Thyroid gland (tissue), 4 donors: ENCODE measurements around the gene BCAS3. TPM values are rescaled to one million over a fixed set of nuclear protein-coding genes. Genes with fewer than 3 reads are reported as not detected.

ENCODE experiments used
- DNase-seq, 2 donors: peaks; one replicate each; pipeline ENCODE4 v3.0.0-alpha.2; 2019
- H3K27ac ChIP-seq, 3 donors: fragments of 200-600 bp; sonication (generic); 1 replicate in 2 of 3; 2 replicates in 1 of 3; pipeline ENCODE4 v1.5.1; 2016 to 2019; ENCODE audit warnings: mild to moderate bottlenecking in 1 of 3, moderate library complexity in 1 of 3
- H3K27me3 ChIP-seq: fragments of 200-600 bp; sonication (generic); one replicate; pipeline ENCODE4 v1.5.1; 2019
- H3K36me3 ChIP-seq, 2 donors: fragments of 200-600 bp; sonication (generic); one replicate each; pipeline ENCODE4 v1.5.1; 2016 to 2019
- H3K4me1 ChIP-seq, 2 donors: fragments of 200-600 bp; sonication (generic); one replicate each; pipeline ENCODE4 v1.5.1; 2017 to 2019
- H3K4me3 ChIP-seq, 3 donors: fragments of 200-600 bp; sonication (generic); replicated peaks in 1 of 3; 1 replicate in 2 of 3; 2 replicates in 1 of 3; pipeline ENCODE4 v1.5.1; 2016; ENCODE audit warnings: mild to moderate bottlenecking in 1 of 3
- H3K9me3 ChIP-seq: fragments of 200-600 bp; sonication (generic); one replicate; pipeline ENCODE4 v1.5.1; 2017
- CTCF ChIP-seq, 6 experiments: fragments of 200-600 bp in 3 of 6; fragments of 450-650 bp in 3 of 6; sonication (generic) in 3 of 6; IDR thresholded peaks; one replicate each; pipeline ENCODE4 v1.5.1; 2016 to 2019; ENCODE audit warnings: antibody characterized with exemption in 6 of 6, mild to moderate bottlenecking in 2 of 6, inconsistent platforms in 1 of 6, moderate library complexity in 1 of 6
- POLR2A ChIP-seq, 2 donors: fragments of 450-650 bp; IDR thresholded peaks; one replicate each; pipeline ENCODE4 v1.6.1; 2017; ENCODE audit warnings: antibody characterized with exemption in 2 of 2, mild to moderate bottlenecking in 2 of 2, moderate library complexity in 1 of 2
- WGBS, 2 donors: methylation state at CpG; one replicate each; pipeline ENCODE4 v1.1.5; 2017; 5-methylcytosine and 5-hydroxymethylcytosine counted together
- intact Hi-C: fragments of 100-400 bp; cut with DNase I; formaldehyde crosslinking; loops from one replicate; pipeline ENCODE4 v1.15.1; 2023
- total RNA-seq, 4 donors: library from RNA; depleted of rRNA; stranded (reverse); fragments of >200 nt; gene quantifications; one replicate each; pipeline ENCODE4 v1.2.3, GENCODE V29; 2016

BCAS3 gene
- total RNA-seq, 4 donors from 2014 or later = 41.8 to 78.7 (median 51.6) TPM

- intact Hi-C loops = no loop called here
Measured at GRCh38 chr17:61047515-61047914, 369.9 kb downstream of the BCAS3 start.

GRCh38 chr17:61048376-61049106 lies 370.9 kb downstream of the BCAS3 start:
- H3K4me1 ChIP-seq = peaks cover 0 to 7% of the 10 kb centered on the region in 2 donors
- TF ChIP-seq POLR2A (IDR thresholded peaks at IDR 0.05) (no peak), CTCF (IDR thresholded peaks at IDR 0.05) (no peak)
- intact Hi-C loops = no loop called here
- no peaks in the 10 kb centered on the region for H3K36me3 ChIP-seq
- DNase-seq = no peak
- no peak overlapping the region for H3K4me3 ChIP-seq
- H3K27me3 ChIP-seq = no peaks in the 10 kb centered on the region
- H3K9me3 ChIP-seq = no peaks in the 10 kb centered on the region
- WGBS, 2 donors = 92 to 95% methylated on average over 3 of the region's 3 CpGs
- H3K27ac ChIP-seq = no peak overlapping the region

More at GRCh38 chr17:61047515-61047914, 369.9 kb downstream of the BCAS3 start:
- TF ChIP-seq CTCF (IDR thresholded peaks at IDR 0.05) (no peak), POLR2A (IDR thresholded peaks at IDR 0.05) (no peak)
- no peak for DNase-seq
- H3K27me3 ChIP-seq = no peaks in the 10 kb centered on the region
- peaks cover 0 to 7% of the 10 kb centered on the region in 2 donors for H3K4me1 ChIP-seq
- no peak overlapping the region for H3K4me3 ChIP-seq
- H3K27ac ChIP-seq = no peak overlapping the region
- H3K9me3 ChIP-seq = no peaks in the 10 kb centered on the region
- no peaks in the 10 kb centered on the region for H3K36me3 ChIP-seq

- Histone ChIP-seq H3K36me3 (no peaks in the 10 kb centered on the region), H3K27me3 (no peaks in the 10 kb centered on the region), H3K9me3 (no peaks in the 10 kb centered on the region), H3K4me3 (no peak overlapping the region), H3K27ac (no peak overlapping the region), H3K4me1 (no peaks in the 10 kb centered on the region)
- WGBS, 2 donors = 82 to 85% methylated on average over 1 of the region's 1 CpG
- TF ChIP-seq CTCF (IDR thresholded peaks at IDR 0.05) (no peak), POLR2A (IDR thresholded peaks at IDR 0.05) (no peak)
- intact Hi-C loops = no loop called here
- DNase-seq = no peak
Measured at GRCh38 chr17:61053469-61053868, 375.8 kb downstream of the BCAS3 start.

GRCh38 chr17:61054436-61054835 lies 376.8 kb downstream of the BCAS3 start:
- Histone ChIP-seq H3K36me3 (no peaks in the 10 kb centered on the region), H3K27me3 (no peaks in the 10 kb centered on the region), H3K4me1 (no peaks in the 10 kb centered on the region), H3K9me3 (no peaks in the 10 kb centered on the region), H3K27ac (no peak overlapping the region), H3K4me3 (no peak overlapping the region)
- DNase-seq = no peak
- 80 to 100% methylated on average over 1 of the region's 1 CpG for WGBS, 2 donors
- intact Hi-C loops = no loop called here
- TF ChIP-seq POLR2A (IDR thresholded peaks at IDR 0.05) (no peak), CTCF (IDR thresholded peaks at IDR 0.05) (no peak)

- no peaks in the 10 kb centered on the region for H3K9me3 ChIP-seq
- intact Hi-C loops = no loop called here
- H3K36me3 ChIP-seq = no peaks in the 10 kb centered on the region
- no peak overlapping the region for H3K4me3 ChIP-seq
- no peaks in the 10 kb centered on the region for H3K27me3 ChIP-seq
- 85 to 87% methylated on average over 2 of the region's 2 CpGs for WGBS, 2 donors
- no peak for TF ChIP-seq POLR2A (IDR thresholded peaks at IDR 0.05)
- TF ChIP-seq CTCF (IDR thresholded peaks at IDR 0.05) = no peak
- H3K27ac ChIP-seq = no peak overlapping the region
- DNase-seq = no peak
- no peaks in the 10 kb centered on the region for H3K4me1 ChIP-seq
Measured at GRCh38 chr17:61057257-61057656, 379.6 kb downstream of the BCAS3 start.
